ENCODE measurements around the gene HADHA. TPM values are rescaled to one million over a fixed set of nuclear protein-coding genes. Genes with fewer than 3 reads are reported as not detected.
"Not testable (repeated sequence)": the region's sequence is repeated elsewhere in the genome, so short reads cannot be mapped to it uniquely, and the experiment has no call there.

HADHA gene
- total RNA-seq, 1 experiment from 2014 or later: 112 TPM

GRCh38 chr2:26268213-26268612 is 23.8 kb upstream of the HADHA start:
- Histone ChIP-seq H3K23ac (ENCODE audit: insufficient read length, low read depth, low read length) (no peak overlapping the region), H4K20me1 (ENCODE audit: control insufficient read depth, insufficient read depth, insufficient read length) (no peaks in the 10 kb centered on the region), H3K79me1 (ENCODE audit: insufficient read depth, low read depth, low read length, poor library complexity, severe bottlenecking) (no peaks in the 10 kb centered on the region), H3K9ac (ENCODE audit: extremely low read depth, insufficient read length, low read length) (no peak overlapping the region), H4K5ac (ENCODE audit: insufficient read length, low read depth, low read length) (no peak overlapping the region), H3K23me2 (ENCODE audit: insufficient read length, low read depth, low read length, poor library complexity, severe bottlenecking) (no peaks in the 10 kb centered on the region), H2BK120ac (ENCODE audit: low read depth, low read length, poor library complexity, severe bottlenecking) (no peak overlapping the region), H3K4me1 (ENCODE audit: insufficient read depth, low read length) (no peaks in the 10 kb centered on the region), H3K14ac (ENCODE audit: insufficient read depth, low read length) (no peak overlapping the region), H2BK20ac (ENCODE audit: low read depth, low read length, poor library complexity, severe bottlenecking) (no peak overlapping the region), H3T11ph (ENCODE audit: low read length) (no peak overlapping the region), H3K9me3 (ENCODE audit: control insufficient read depth, low read depth, low read length) (no peaks in the 10 kb centered on the region), H4K8ac (replicated peaks; ENCODE audit: insufficient read length, low read depth, low read length) (no peak overlapping the region), H3K4me2 (ENCODE audit: insufficient read depth, insufficient read length, low read length) (no peak overlapping the region), H3K4ac (ENCODE audit: low read depth, low read length) (no peak overlapping the region), H3K27ac (ENCODE audit: insufficient read length, low read depth, low read length) (no peak overlapping the region), H2BK15ac (ENCODE audit: low read depth, low read length) (no peak overlapping the region), H3K27me3 (ENCODE audit: insufficient read depth, low read length) (no peaks in the 10 kb centered on the region), H2BK5ac (ENCODE audit: insufficient read length, low read length) (no peak overlapping the region), H2AK5ac (ENCODE audit: insufficient read length, low read length) (no peak overlapping the region), H3K18ac (ENCODE audit: insufficient read length, low read depth, low read length) (no peak overlapping the region), H4K91ac (ENCODE audit: insufficient read length, low read depth, low read length) (no peak overlapping the region), H2AFZ (ENCODE audit: low read length) (no peak overlapping the region), H3K56ac (ENCODE audit: insufficient read length, low read depth, low read length) (no peak overlapping the region), H2BK12ac (ENCODE audit: insufficient read length, low read depth, low read length) (no peak overlapping the region), H3K79me2 (ENCODE audit: insufficient read depth, low read length) (no peaks in the 10 kb centered on the region)
- no CpG with 5 or more reads among the region's 4 CpGs for WGBS (ENCODE audit: extremely low coverage, insufficient read length, low lambda C conversion rate)
- peaks cover 0 to 11% (median 5%) of the 10 kb centered on the region in 3 experiments; a peak in 2 of 7 replicates for H3K36me3 Mint-ChIP-seq (ENCODE audit: insufficient read depth in 1 of 3, low read depth in 3 of 3)
- no peak overlapping the region for H3K27ac Mint-ChIP-seq
- no peaks in the 10 kb centered on the region for H3K9me3 Mint-ChIP-seq
- TF ChIP-seq, protein P1, sequence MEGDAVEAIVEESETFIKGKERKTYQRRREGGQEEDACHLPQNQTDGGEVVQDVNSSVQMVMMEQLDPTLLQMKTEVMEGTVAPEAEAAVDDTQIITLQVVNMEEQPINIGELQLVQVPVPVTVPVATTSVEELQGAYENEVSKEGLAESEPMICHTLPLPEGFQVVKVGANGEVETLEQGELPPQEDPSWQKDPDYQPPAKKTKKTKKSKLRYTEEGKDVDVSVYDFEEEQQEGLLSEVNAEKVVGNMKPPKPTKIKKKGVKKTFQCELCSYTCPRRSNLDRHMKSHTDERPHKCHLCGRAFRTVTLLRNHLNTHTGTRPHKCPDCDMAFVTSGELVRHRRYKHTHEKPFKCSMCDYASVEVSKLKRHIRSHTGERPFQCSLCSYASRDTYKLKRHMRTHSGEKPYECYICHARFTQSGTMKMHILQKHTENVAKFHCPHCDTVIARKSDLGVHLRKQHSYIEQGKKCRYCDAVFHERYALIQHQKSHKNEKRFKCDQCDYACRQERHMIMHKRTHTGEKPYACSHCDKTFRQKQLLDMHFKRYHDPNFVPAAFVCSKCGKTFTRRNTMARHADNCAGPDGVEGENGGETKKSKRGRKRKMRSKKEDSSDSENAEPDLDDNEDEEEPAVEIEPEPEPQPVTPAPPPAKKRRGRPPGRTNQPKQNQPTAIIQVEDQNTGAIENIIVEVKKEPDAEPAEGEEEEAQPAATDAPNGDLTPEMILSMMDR (conservative IDR thresholded peaks at IDR 0.05): no peak
- H3K4me1 Mint-ChIP-seq: no peaks in the 10 kb centered on the region
- no peak overlapping the region for H3K4me3 Mint-ChIP-seq
- H3K27me3 Mint-ChIP-seq (ENCODE audit: low read depth): no peaks in the 10 kb centered on the region
- DNase-seq: no peak

DNA sequence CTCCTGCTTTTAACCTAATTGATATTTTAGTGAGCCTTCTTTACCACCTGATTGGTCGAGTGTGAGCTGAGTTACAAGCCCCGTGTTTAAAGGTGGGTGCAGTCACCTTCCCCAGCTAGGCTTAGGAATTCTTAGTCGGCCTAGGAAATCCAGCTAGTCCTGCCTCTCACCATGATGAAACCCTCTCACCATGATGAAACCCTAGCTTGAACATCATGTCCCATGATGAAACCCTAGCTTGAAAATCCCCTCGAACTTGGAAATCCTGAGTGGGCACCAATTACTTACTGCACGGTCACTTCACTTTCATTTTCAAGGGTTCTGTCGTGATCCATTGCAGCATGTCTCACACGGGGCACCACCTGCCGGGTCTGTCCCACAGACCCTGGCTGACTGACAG is 14.4 kb upstream of the HADHA start:
- no CpG with 5 or more reads among the region's 8 CpGs for WGBS (ENCODE audit: extremely low coverage, insufficient read length, low lambda C conversion rate)
- H3K27me3 ChIP-seq (ENCODE audit: insufficient read depth, low read length); H3K4me1 ChIP-seq (ENCODE audit: insufficient read depth, low read length); H3K9me3 ChIP-seq (ENCODE audit: control insufficient read depth, low read depth, low read length); H3K79me1 ChIP-seq (ENCODE audit: insufficient read depth, low read depth, low read length, poor library complexity, severe bottlenecking); H3K9me3 Mint-ChIP-seq; H2BK20ac ChIP-seq (ENCODE audit: low read depth, low read length, poor library complexity, severe bottlenecking); H2BK12ac ChIP-seq (ENCODE audit: insufficient read length, low read depth, low read length); H2AFZ ChIP-seq (ENCODE audit: low read length); H4K20me1 ChIP-seq (ENCODE audit: control insufficient read depth, insufficient read depth, insufficient read length); H3T11ph ChIP-seq (ENCODE audit: low read length); H3K9ac ChIP-seq (ENCODE audit: extremely low read depth, insufficient read length, low read length); H2BK120ac ChIP-seq (ENCODE audit: low read depth, low read length, poor library complexity, severe bottlenecking); H3K14ac ChIP-seq (ENCODE audit: insufficient read depth, low read length); H4K91ac ChIP-seq (ENCODE audit: insufficient read length, low read depth, low read length); H3K4ac ChIP-seq (ENCODE audit: low read depth, low read length); H2BK5ac ChIP-seq (ENCODE audit: insufficient read length, low read length); DNase-seq; H2AK5ac ChIP-seq (ENCODE audit: insufficient read length, low read length); H3K27me3 Mint-ChIP-seq (ENCODE audit: low read depth); H3K18ac ChIP-seq (ENCODE audit: insufficient read length, low read depth, low read length); H2BK15ac ChIP-seq (ENCODE audit: low read depth, low read length); H3K79me2 ChIP-seq (ENCODE audit: insufficient read depth, low read length); H4K5ac ChIP-seq (ENCODE audit: insufficient read length, low read depth, low read length); H3K4me3 Mint-ChIP-seq; H3K27ac ChIP-seq (ENCODE audit: insufficient read length, low read depth, low read length); H3K23ac ChIP-seq (ENCODE audit: insufficient read length, low read depth, low read length); H3K56ac ChIP-seq (ENCODE audit: insufficient read length, low read depth, low read length); H3K27ac Mint-ChIP-seq; H4K8ac ChIP-seq (replicated peaks; ENCODE audit: insufficient read length, low read depth, low read length); H3K23me2 ChIP-seq (ENCODE audit: insufficient read length, low read depth, low read length, poor library complexity, severe bottlenecking); H3K4me2 ChIP-seq (ENCODE audit: insufficient read depth, insufficient read length, low read length); H3K4me1 Mint-ChIP-seq: not testable (repeated sequence)
- peaks cover 7 to 38% (median 10%) of the 10 kb centered on the region in 3 experiments; a peak in 6 of 7 replicates for H3K36me3 Mint-ChIP-seq (ENCODE audit: insufficient read depth in 1 of 3, low read depth in 3 of 3)

Data from H9 (cell line).